Keratinocyte (primary cell): ENCODE measurements around the gene PALM3.

Experiments used
- CTCF ChIP-seq, 3 experiments: IDR thresholded peaks in 1 of 3; conservative IDR thresholded peaks in 1 of 3; optimal IDR thresholded peaks in 1 of 3; 2 replicates in 2 of 3; 3 replicates in 1 of 3; pipeline versions ENCODE3 to v1.5.1; 2011; ENCODE audit warnings: low read length in 3 of 3, mild to moderate bottlenecking in 3 of 3, moderate library complexity in 2 of 3, control low read depth in 1 of 3, inconsistent platforms in 1 of 3; ENCODE audit not compliant: insufficient read depth in 2 of 3; ENCODE audit errors: extremely low read depth in 1 of 3
- EZH2 ChIP-seq: IDR thresholded peaks from one replicate; pipeline ENCODE4 v1.6.1; 2012; ENCODE audit warnings: inconsistent platforms, mild to moderate bottlenecking, low read length, moderate library complexity

- TF ChIP-seq CTCF (optimal IDR thresholded peaks at IDR 0.05 in 1 of 3, IDR thresholded peaks at IDR 0.05 in 1 of 3, conservative IDR thresholded peaks at IDR 0.05 in 1 of 3; ENCODE audit: extremely low read depth in 1 of 3, insufficient read depth in 2 of 3, low read length in 3 of 3) (no peak), EZH2 (peak; percentile 31)
These were observed 10.8 kb upstream of the PALM3 start, which contains the start of gene MISP3 for GRCh38 chr19:14072535-14073260.
